ENCODE data around the gene SEC14L5.
A peak's percentile ranks its signal among the peaks of the same experiment; 100 is the strongest.
"Not testable (repeated sequence)": the region's sequence is repeated elsewhere in the genome, so short reads cannot be mapped to it uniquely, and the experiment has no call there.

Gene SEC14L5

GRCh38 chr16:5042574-5043171 is 84.5 kb downstream of the SEC14L5 start:
- DNase-seq = peak; percentile 31

GRCh38 chr16:5044011-5044540 is 85.9 kb downstream of the SEC14L5 start:
- no peak for DNase-seq

- not testable (repeated sequence) for DNase-seq
Measured at GRCh38 chr16:5044581-5044980, 86.5 kb downstream of the SEC14L5 start.

GRCh38 chr16:5045499-5046115 is 87.5 kb downstream of the SEC14L5 start:
- no peak for DNase-seq

GRCh38 chr16:5046914-5047313 is 88.8 kb downstream of the SEC14L5 start:
- DNase-seq = no peak

- DNase-seq = peak; percentile 23
Measured at GRCh38 chr16:5054876-5055865, 97.0 kb downstream of the SEC14L5 start.

GRCh38 chr16:5056352-5056751 is 98.2 kb downstream of the SEC14L5 start:
- peak; percentile 28 for DNase-seq

- DNase-seq = peak; percentile 38
Measured at GRCh38 chr16:5058476-5058875, 100.3 kb downstream of the SEC14L5 start.

- DNase-seq = no peak
Measured at GRCh38 chr16:5059386-5060072, 101.4 kb downstream of the SEC14L5 start.

GRCh38 chr16:5060073-5060641 is 102.0 kb downstream of the SEC14L5 start:
- no peak for DNase-seq

- DNase-seq = no peak
Measured at GRCh38 chr16:5062051-5062450, 103.9 kb downstream of the SEC14L5 start.

GRCh38 chr16:5062790-5063765 is 104.9 kb downstream of the SEC14L5 start:
- DNase-seq = no peak

- no peak for DNase-seq
Measured at GRCh38 chr16:5064915-5065314, 106.8 kb downstream of the SEC14L5 start.

- DNase-seq = no peak
Measured at GRCh38 chr16:5065326-5065725, 107.2 kb downstream of the SEC14L5 start.

- DNase-seq = no peak
Measured at GRCh38 chr16:5065813-5066212, 107.7 kb downstream of the SEC14L5 start, which contains the start of gene C16orf89. C16orf89 (minus strand) TSS chr16:5065956; CDS start chr16:5065908, 48 bp downstream.

GRCh38 chr16:5066511-5066910 is 108.4 kb downstream of the SEC14L5 start:
- DNase-seq = no peak
